ENCODE measurements around the gene PNMT. TPM values are rescaled to one million over a fixed set of nuclear protein-coding genes. Genes with fewer than 3 reads are reported as not detected.
A peak's percentile ranks its signal among the peaks of the same experiment; 100 is the strongest.

The PNMT gene
- total and polyA plus RNA-seq, 2 donors (not counting 1 experiment from before 2014, with no cell fraction given), result 0.13 to 0.76 TPM

- Histone ChIP-seq H4K20me1 (ENCODE audit: control insufficient read depth, insufficient read depth, low read length, poor library complexity, severe bottlenecking) (no peaks in the 10 kb centered on the region), H3K27me3 (replicated peaks in 1 of 4; ENCODE audit: control extremely low read depth in 1 of 4, control insufficient read depth in 3 of 4, insufficient read depth in 4 of 4, low read length in 3 of 4) (peaks cover 0 to 33% (median 17%) of the 10 kb centered on the region in 4 experiments), H3K9me3 (ENCODE audit: control extremely low read depth in 1 of 3, control insufficient read depth in 2 of 3, insufficient read depth in 1 of 3, low read length in 2 of 3) (peaks cover 0 to 4% (median 0%) of the 10 kb centered on the region in 3 donors), H3K9ac (ENCODE audit: low read length) (no peak overlapping the region), H3K4me2 (replicated peaks; ENCODE audit: low read depth, low read length, poor library complexity, severe bottlenecking) (no peak overlapping the region), H3K4me3 (ENCODE audit: control extremely low read depth in 1 of 5, extremely low read depth in 1 of 5, insufficient read depth in 1 of 5, low read depth in 2 of 5, low read length in 4 of 5) (no peak overlapping the region), H2AFZ (ENCODE audit: insufficient read depth, low read depth, low read length, poor library complexity, severe bottlenecking) (no peak overlapping the region), H3K27ac (ENCODE audit: low read length in 2 of 2) (no peak overlapping the region), H3K79me2 (ENCODE audit: control insufficient read depth, insufficient read depth, low read length) (no peaks in the 10 kb centered on the region), H3K36me3 (replicated peaks in 1 of 2; ENCODE audit: control extremely low read depth in 1 of 2, control insufficient read depth in 1 of 2, extremely low read depth in 1 of 2, insufficient read depth in 2 of 2, low read length in 1 of 2) (no peaks in the 10 kb centered on the region), H3K4me1 (ENCODE audit: control insufficient read depth in 2 of 2, insufficient read depth in 2 of 2, low read length in 2 of 2) (peaks cover 17 to 24% of the 10 kb centered on the region in 2 donors)
- intact Hi-C loops (cut with micrococcal nuclease), result no loop called here
- 88% methylated on average over 2 of the region's 12 CpGs for WGBS (ENCODE audit: insufficient coverage)
- POLR2A ChIA-PET, result no interaction called here
- ATAC-seq (ENCODE audit: low read depth) (peak; percentile 33), DNase-seq (peak; percentile 34)
- Mint-ChIP-seq H3K9me3 (ENCODE audit: insufficient read depth) (no peaks in the 10 kb centered on the region), H3K4me3 (no peak overlapping the region), H3K27ac (no peak overlapping the region), H3K27me3 (peaks cover 30% of the 10 kb centered on the region), H3K4me1 (peaks cover 18% of the 10 kb centered on the region)
- no peak for TF ChIP-seq EZH2 (IDR thresholded peaks at IDR 0.05; ENCODE audit: borderline replicate concordance, insufficient read depth, low read depth, low read length, poor library complexity, severe bottlenecking)
- CTCF ChIA-PET, result interaction anchor here (0.7 kb wide), 1 partner anchor 36 kb away, joined by 3 read pairs; no protein-coding TSS in a partner anchor
Observed at GRCh38 chr17:39702901-39703893, 34.9 kb downstream of the PNMT start.

GRCh38 chr17:39703913-39704312 is 35.7 kb downstream of the PNMT start:
- Histone ChIP-seq H3K4me1 (ENCODE audit: control insufficient read depth in 2 of 2, insufficient read depth in 2 of 2, low read length in 2 of 2) (peaks cover 18 to 24% of the 10 kb centered on the region in 2 donors), H3K27me3 (replicated peaks in 1 of 4; ENCODE audit: control extremely low read depth in 1 of 4, control insufficient read depth in 3 of 4, insufficient read depth in 4 of 4, low read length in 3 of 4) (peaks cover 0 to 27% (median 17%) of the 10 kb centered on the region in 4 experiments), H2AFZ (ENCODE audit: insufficient read depth, low read depth, low read length, poor library complexity, severe bottlenecking) (no peak overlapping the region), H3K4me2 (replicated peaks; ENCODE audit: low read depth, low read length, poor library complexity, severe bottlenecking) (no peak overlapping the region), H4K20me1 (ENCODE audit: control insufficient read depth, insufficient read depth, low read length, poor library complexity, severe bottlenecking) (no peaks in the 10 kb centered on the region), H3K9me3 (ENCODE audit: control extremely low read depth in 1 of 3, control insufficient read depth in 2 of 3, insufficient read depth in 1 of 3, low read length in 2 of 3) (peaks cover 0 to 4% (median 0%) of the 10 kb centered on the region in 3 donors), H3K79me2 (ENCODE audit: control insufficient read depth, insufficient read depth, low read length) (no peaks in the 10 kb centered on the region), H3K36me3 (replicated peaks in 1 of 2; ENCODE audit: control extremely low read depth in 1 of 2, control insufficient read depth in 1 of 2, extremely low read depth in 1 of 2, insufficient read depth in 2 of 2, low read length in 1 of 2) (no peaks in the 10 kb centered on the region), H3K9ac (ENCODE audit: low read length) (no peak overlapping the region), H3K27ac (ENCODE audit: low read length in 2 of 2) (no peak overlapping the region), H3K4me3 (ENCODE audit: control extremely low read depth in 1 of 5, extremely low read depth in 1 of 5, insufficient read depth in 1 of 5, low read depth in 2 of 5, low read length in 4 of 5) (no peak overlapping the region)
- Mint-ChIP-seq H3K9me3 (ENCODE audit: insufficient read depth) (no peaks in the 10 kb centered on the region), H3K4me3 (no peak overlapping the region), H3K27ac (no peak overlapping the region), H3K4me1 (peaks cover 18% of the 10 kb centered on the region), H3K27me3 (peaks cover 27% of the 10 kb centered on the region)
- no peak for TF ChIP-seq EZH2 (IDR thresholded peaks at IDR 0.05; ENCODE audit: borderline replicate concordance, insufficient read depth, low read depth, low read length, poor library complexity, severe bottlenecking)
- TF ChIP-seq, protein P1, sequence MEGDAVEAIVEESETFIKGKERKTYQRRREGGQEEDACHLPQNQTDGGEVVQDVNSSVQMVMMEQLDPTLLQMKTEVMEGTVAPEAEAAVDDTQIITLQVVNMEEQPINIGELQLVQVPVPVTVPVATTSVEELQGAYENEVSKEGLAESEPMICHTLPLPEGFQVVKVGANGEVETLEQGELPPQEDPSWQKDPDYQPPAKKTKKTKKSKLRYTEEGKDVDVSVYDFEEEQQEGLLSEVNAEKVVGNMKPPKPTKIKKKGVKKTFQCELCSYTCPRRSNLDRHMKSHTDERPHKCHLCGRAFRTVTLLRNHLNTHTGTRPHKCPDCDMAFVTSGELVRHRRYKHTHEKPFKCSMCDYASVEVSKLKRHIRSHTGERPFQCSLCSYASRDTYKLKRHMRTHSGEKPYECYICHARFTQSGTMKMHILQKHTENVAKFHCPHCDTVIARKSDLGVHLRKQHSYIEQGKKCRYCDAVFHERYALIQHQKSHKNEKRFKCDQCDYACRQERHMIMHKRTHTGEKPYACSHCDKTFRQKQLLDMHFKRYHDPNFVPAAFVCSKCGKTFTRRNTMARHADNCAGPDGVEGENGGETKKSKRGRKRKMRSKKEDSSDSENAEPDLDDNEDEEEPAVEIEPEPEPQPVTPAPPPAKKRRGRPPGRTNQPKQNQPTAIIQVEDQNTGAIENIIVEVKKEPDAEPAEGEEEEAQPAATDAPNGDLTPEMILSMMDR (IDR thresholded peaks at IDR 0.05), result no peak
- POLR2A ChIA-PET, result no interaction called here
- ATAC-seq (ENCODE audit: low read depth), result no peak
- CTCF ChIA-PET, result interaction anchor here (0.7 kb wide), 1 partner anchor 37 kb away, joined by 3 read pairs; no protein-coding TSS in a partner anchor
- DNase-seq, result no peak
- whole genome bisulfite sequencing (ENCODE audit: insufficient coverage), result 91% methylated on average over 2 of the region's 5 CpGs
- intact Hi-C loops (cut with micrococcal nuclease), result no loop called here
